ENCODE measurements around the gene MYADM.
A peak's percentile ranks its signal among the peaks of the same experiment; 100 is the strongest.

MYADM gene

GRCh38 chr19:53908935-53909415 lies 41.3 kb downstream of the MYADM start, which contains the start of gene CACNG7:
CACNG7 (plus strand) TSS chr19:53909278; CDS start chr19:53912832, 3,554 bp downstream.
- H3K27ac ChIP-seq: no peak within 1 kb of the TSS

DNA sequence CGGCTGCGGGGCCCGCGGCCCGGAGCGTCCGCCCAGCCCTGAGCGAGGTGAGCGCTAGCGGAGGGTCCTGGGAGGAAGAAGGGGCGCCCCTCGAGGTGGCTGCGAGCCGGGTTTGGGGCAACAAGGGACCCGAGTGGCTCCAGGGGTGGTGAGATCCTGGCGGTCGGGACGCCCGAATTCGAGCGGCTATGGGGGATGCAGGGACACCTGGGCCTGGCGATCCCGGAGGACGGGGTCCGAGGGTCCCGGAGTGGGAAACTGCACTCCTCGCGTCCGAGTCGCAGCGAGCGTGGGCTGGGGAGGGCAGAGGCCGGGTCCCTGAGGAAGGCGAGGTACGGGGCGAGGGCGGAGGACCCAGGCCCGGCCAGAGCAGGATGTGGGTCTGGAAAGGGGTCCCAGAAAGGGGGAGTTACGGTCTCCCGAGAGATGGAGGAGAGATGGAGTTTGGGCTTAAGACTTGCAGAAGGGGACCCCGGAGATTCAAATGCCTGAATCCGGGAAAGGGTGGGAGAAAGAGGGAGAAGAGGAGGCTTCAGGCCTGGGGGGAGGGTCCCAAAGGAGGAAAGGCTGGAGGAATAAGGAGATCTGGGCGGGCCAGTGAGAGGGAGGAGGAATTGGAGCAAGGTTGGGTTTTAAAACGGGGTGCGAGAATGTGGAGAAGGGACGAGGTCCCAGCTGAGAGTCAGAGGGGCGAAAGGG lies 41.9 kb downstream of the MYADM start:
- no peak overlapping the region for H3K27ac ChIP-seq
- no peak for TF ChIP-seq ZFX (IDR thresholded peaks at IDR 0.05; ENCODE audit: borderline replicate concordance)
- no peak for TF ChIP-seq CTCF (IDR thresholded peaks at IDR 0.05)

More at GRCh38 chr19:53908935-53909415, 41.3 kb downstream of the MYADM start, which contains the start of gene CACNG7:
- TF ChIP-seq ZFX (IDR thresholded peaks at IDR 0.05; ENCODE audit: borderline replicate concordance) (no peak), CTCF (IDR thresholded peaks at IDR 0.05) (no peak)

DNA sequence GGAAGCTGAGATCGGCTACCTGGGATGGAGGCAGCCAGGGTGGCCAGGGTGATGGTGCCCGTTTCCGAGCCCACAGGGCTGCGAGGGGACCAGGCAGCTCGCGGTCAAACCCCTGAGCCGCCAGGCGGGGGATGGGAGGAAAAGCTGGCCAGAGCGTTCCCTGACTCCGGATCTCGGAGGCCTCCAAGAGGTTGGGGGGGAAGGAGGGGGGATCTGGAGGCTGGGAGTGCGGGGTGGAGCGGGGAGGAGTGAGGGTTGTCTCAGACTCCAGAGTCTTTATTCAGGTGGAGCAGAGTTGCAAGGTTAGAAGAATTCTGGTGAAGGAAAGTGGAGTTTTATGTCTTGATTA lies 42.5 kb downstream of the MYADM start:
- TF ChIP-seq CTCF (IDR thresholded peaks at IDR 0.05) (no peak), ZFX (IDR thresholded peaks at IDR 0.05; ENCODE audit: borderline replicate concordance) (no peak)
- no peak overlapping the region for H3K27ac ChIP-seq

DNA sequence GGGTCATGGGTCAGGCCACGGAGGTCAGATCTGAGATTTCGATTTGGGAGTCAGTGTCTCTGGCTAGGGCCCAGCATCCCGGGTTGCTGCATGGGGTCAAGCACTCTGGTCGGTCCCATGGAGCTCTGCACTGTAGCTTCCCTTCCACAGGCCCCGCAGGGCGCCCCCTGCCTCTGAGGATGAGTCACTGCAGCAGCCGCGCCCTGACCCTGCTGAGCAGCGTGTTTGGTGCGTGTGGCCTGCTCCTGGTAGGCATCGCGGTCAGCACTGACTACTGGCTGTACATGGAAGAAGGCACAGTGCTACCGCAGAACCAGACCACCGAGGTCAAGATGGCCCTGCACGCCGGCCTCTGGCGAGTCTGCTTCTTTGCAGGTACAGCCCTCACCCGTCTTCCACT lies 45.0 kb downstream of the MYADM start:
- no peak overlapping the region for H3K27ac ChIP-seq
- peak; percentile 53 for TF ChIP-seq CTCF (IDR thresholded peaks at IDR 0.05)
- TF ChIP-seq ZFX (IDR thresholded peaks at IDR 0.05; ENCODE audit: borderline replicate concordance): no peak

DNA sequence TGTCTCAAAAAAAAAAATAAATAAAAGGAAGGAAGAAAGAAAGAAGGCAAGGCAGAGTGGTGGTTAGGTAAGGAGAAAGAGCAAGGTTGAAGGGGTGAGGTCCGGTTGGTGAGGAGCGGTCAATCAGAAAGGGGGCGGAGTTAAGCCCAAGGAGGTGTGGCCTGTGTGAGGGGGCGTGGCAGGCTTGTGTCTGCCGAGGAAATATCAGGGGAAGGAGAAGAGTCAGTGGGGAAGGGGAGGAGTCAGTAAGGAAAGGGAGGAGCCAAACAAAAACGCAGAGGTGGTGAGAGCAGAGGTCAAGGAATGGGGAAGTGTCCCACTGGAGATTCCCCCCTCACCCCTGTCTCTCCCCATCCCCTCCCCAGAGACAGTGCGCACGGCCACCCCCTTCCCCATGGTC lies 47.3 kb downstream of the MYADM start:
- H3K27ac ChIP-seq: no peak overlapping the region
- TF ChIP-seq ZFX (IDR thresholded peaks at IDR 0.05; ENCODE audit: borderline replicate concordance): no peak
- no peak for TF ChIP-seq CTCF (IDR thresholded peaks at IDR 0.05)

DNA sequence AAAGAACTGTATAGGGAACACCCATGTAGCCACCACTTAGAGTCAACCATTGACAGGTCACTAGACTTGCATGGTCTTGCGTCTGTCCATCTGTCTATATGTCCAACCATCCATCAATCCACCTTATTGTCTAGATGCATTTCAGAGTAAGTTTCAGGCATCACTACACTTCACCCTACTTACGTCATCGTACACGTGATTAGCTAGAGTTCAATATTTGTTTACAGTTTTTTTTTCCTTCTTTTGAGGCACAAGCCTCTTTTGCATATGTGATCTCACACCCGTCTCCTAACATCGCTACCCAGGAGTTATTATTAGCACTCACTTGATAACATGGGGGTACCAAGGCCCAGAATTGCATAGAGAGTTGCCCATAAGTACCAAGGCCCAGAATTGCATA lies 48.3 kb downstream of the MYADM start:
- TF ChIP-seq CTCF (IDR thresholded peaks at IDR 0.05) (no peak), ZFX (IDR thresholded peaks at IDR 0.05; ENCODE audit: borderline replicate concordance) (no peak)
- H3K27ac ChIP-seq: no peak overlapping the region

- H3K27ac ChIP-seq: no peak overlapping the region
- no peak for TF ChIP-seq CTCF (IDR thresholded peaks at IDR 0.05)
- TF ChIP-seq ZFX (IDR thresholded peaks at IDR 0.05; ENCODE audit: borderline replicate concordance): no peak
Measured at GRCh38 chr19:53917356-53917755, 49.7 kb downstream of the MYADM start.
